MM.1S (cell line): Measurements from ENCODE around the gene NRXN3.

Source experiments
- DNase-seq: peaks from one replicate; pipeline ENCODE4 v3.0.0-alpha.2; 2015
- H2AFZ ChIP-seq: fragments of 300-600 bp; sonication (generic); 2 replicates; pipeline ENCODE4 v1.6.0; 2016; ENCODE audit warnings: antibody characterized with exemption, low read length
- H3F3A ChIP-seq: fragments of 300-600 bp; sonication (generic); 2 replicates; pipeline ENCODE4 v1.6.1; 2016; ENCODE audit warnings: mild to moderate bottlenecking, antibody characterized with exemption, low read length, moderate library complexity, mixed read lengths; ENCODE audit not compliant: insufficient read depth
- H3K27ac ChIP-seq: fragments of 300-600 bp; sonication (generic); 2 replicates; pipeline ENCODE4 v1.5.1; 2016; ENCODE audit warnings: mild to moderate bottlenecking, low read length
- H3K27me3 ChIP-seq: fragments of 300-600 bp; sonication (generic); replicated peaks from 2 replicates; pipeline ENCODE4 v1.6.0; 2016; ENCODE audit warnings: low read length; ENCODE audit not compliant: insufficient read depth
- H3K36me3 ChIP-seq: fragments of 300-600 bp; sonication (generic); replicated peaks from 2 replicates; pipeline ENCODE4 v1.6.1; 2016; ENCODE audit warnings: mild to moderate bottlenecking, low read length, mixed read lengths; ENCODE audit not compliant: insufficient read depth
- H3K4me1 ChIP-seq: fragments of 300-600 bp; sonication (generic); 2 replicates; pipeline ENCODE4 v1.6.1; 2016; ENCODE audit warnings: low read length, mixed read lengths
- H3K4me2 ChIP-seq: fragments of 300-600 bp; sonication (generic); 2 replicates; pipeline ENCODE4 v1.6.0; 2016; ENCODE audit warnings: low read depth, low read length
- H3K4me3 ChIP-seq: fragments of 300-600 bp; sonication (generic); 2 replicates; pipeline ENCODE4 v1.5.1; 2016; ENCODE audit warnings: low read length, mixed read lengths
- H3K79me2 ChIP-seq: fragments of 300-600 bp; sonication (generic); 2 replicates; pipeline ENCODE4 v1.6.1; 2016; ENCODE audit warnings: mixed run types, low read length, mixed read lengths
- H3K9ac ChIP-seq: fragments of 300-600 bp; sonication (generic); 2 replicates; pipeline ENCODE4 v1.6.1; 2016; ENCODE audit warnings: low read length, mixed read lengths
- H3K9me2 ChIP-seq: fragments of 300-600 bp; sonication (generic); replicated peaks from 2 replicates; pipeline ENCODE4 v1.6.1; 2016; ENCODE audit warnings: mild to moderate bottlenecking, low read length, mixed read lengths; ENCODE audit not compliant: insufficient read depth
- H3K9me3 ChIP-seq: fragments of 300-600 bp; sonication (generic); replicated peaks from 2 replicates; pipeline ENCODE4 v1.6.1; 2016; ENCODE audit warnings: mild to moderate bottlenecking, low read length, mixed read lengths; ENCODE audit not compliant: insufficient read depth
- H4K20me1 ChIP-seq: fragments of 300-600 bp; sonication (generic); 2 replicates; pipeline ENCODE4 v1.6.1; 2016; ENCODE audit warnings: mild to moderate bottlenecking, low read length, moderate library complexity, mixed read lengths; ENCODE audit not compliant: insufficient read depth
- CTCF ChIP-seq: fragments of 300-600 bp; sonication (generic); IDR thresholded peaks from 2 replicates; pipeline ENCODE4 v1.5.1; 2016; ENCODE audit warnings: antibody characterized with exemption, low read length, mixed read lengths
- EZH2 ChIP-seq: fragments of 300-600 bp; sonication (generic); optimal IDR thresholded peaks from 2 replicates; pipeline ENCODE3; 2017; ENCODE audit warnings: low read depth, mild to moderate bottlenecking, antibody characterized with exemption, low read length, mixed read lengths
- EZH2phosphoT487 ChIP-seq: fragments of 300-600 bp; sonication (generic); IDR thresholded peaks from 2 replicates; pipeline ENCODE4 v1.6.1; 2018; ENCODE audit warnings: antibody characterized with exemption, low read length

Gene NRXN3

GRCh38 chr14:78469947-78470346 lies 299.8 kb downstream of the NRXN3 start:
- no peak for DNase-seq
- Histone ChIP-seq H3K27ac (no peak overlapping the region), H3K27me3 (no peaks in the 10 kb centered on the region), H3K9ac (no peak overlapping the region), H3K79me2 (no peaks in the 10 kb centered on the region), H3K36me3 (no peaks in the 10 kb centered on the region), H4K20me1 (no peaks in the 10 kb centered on the region), H3K9me2 (no peaks in the 10 kb centered on the region), H3K4me1 (no peaks in the 10 kb centered on the region), H3K4me3 (no peak overlapping the region), H3K9me3 (no peaks in the 10 kb centered on the region), H3F3A (no peaks in the 10 kb centered on the region), H2AFZ (no peak overlapping the region), H3K4me2 (no peak overlapping the region)
- TF ChIP-seq EZH2 (no peak), CTCF (no peak), EZH2phosphoT487 (no peak)

- DNase-seq: no peak
- TF ChIP-seq EZH2phosphoT487 (no peak), CTCF (no peak), EZH2 (no peak)
- Histone ChIP-seq H3K36me3 (no peaks in the 10 kb centered on the region), H3K27ac (no peak overlapping the region), H3K27me3 (no peaks in the 10 kb centered on the region), H3F3A (no peaks in the 10 kb centered on the region), H3K9ac (no peak overlapping the region), H3K4me3 (no peak overlapping the region), H2AFZ (no peak overlapping the region), H3K9me3 (no peaks in the 10 kb centered on the region), H4K20me1 (no peaks in the 10 kb centered on the region), H3K4me2 (no peak overlapping the region), H3K4me1 (no peaks in the 10 kb centered on the region), H3K79me2 (no peaks in the 10 kb centered on the region), H3K9me2 (no peaks in the 10 kb centered on the region)
Observed at GRCh38 chr14:78479127-78479780, 309.1 kb downstream of the NRXN3 start.

- Histone ChIP-seq H3K27ac (no peak overlapping the region), H3K4me3 (no peak overlapping the region), H3K9me3 (no peaks in the 10 kb centered on the region), H3K4me1 (no peaks in the 10 kb centered on the region), H4K20me1 (no peaks in the 10 kb centered on the region), H3K27me3 (no peaks in the 10 kb centered on the region), H3K36me3 (no peaks in the 10 kb centered on the region), H2AFZ (no peak overlapping the region), H3K9me2 (no peaks in the 10 kb centered on the region), H3F3A (no peaks in the 10 kb centered on the region), H3K79me2 (no peaks in the 10 kb centered on the region), H3K9ac (no peak overlapping the region), H3K4me2 (no peak overlapping the region)
- TF ChIP-seq EZH2phosphoT487: no peak
- no peak for TF ChIP-seq EZH2
- TF ChIP-seq CTCF: no peak
- no peak for DNase-seq
Observed at GRCh38 chr14:78484028-78484427, 313.9 kb downstream of the NRXN3 start.
